ENCODE measurements around the gene MXI1.

MXI1 gene

DNA sequence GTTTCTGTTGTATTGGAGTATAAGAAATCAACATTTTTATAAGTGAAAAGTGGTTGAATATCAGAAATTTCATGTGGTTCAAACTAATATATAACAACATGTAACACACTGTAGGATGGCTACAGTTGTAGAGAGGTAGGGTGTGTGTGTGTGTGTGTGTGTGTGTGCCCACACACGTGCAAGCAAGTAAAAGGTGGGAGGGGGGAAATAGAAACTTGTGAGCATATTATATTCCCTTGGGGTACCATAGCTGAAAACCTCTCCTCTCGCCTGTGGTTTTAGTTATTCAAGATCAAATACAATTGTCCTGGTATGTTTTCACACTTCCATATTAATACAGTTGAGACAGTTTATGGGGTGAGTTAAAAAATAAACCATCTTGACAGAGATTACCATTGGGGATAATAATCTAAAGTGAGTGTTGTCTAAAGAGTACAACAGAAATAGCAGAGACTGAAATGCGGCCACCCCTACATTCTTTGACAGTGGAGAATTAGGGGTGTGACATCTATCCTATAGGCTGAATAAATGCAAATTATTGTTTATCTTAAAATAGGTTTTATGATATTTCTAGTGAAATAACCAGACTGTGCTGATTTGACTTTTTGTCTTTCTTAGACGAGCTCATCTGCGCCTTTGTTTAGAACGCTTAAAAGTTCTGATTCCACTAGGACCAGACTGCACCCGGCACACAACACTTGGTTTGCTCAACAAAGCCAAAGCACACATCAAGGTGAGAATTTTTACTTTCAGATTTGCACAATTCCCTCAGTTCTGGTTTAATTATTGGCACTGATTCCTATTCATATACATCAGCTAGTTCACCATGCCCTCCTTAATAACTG is 71.4 kb downstream of the MXI1 start:
- DNase-seq: no peak

DNA sequence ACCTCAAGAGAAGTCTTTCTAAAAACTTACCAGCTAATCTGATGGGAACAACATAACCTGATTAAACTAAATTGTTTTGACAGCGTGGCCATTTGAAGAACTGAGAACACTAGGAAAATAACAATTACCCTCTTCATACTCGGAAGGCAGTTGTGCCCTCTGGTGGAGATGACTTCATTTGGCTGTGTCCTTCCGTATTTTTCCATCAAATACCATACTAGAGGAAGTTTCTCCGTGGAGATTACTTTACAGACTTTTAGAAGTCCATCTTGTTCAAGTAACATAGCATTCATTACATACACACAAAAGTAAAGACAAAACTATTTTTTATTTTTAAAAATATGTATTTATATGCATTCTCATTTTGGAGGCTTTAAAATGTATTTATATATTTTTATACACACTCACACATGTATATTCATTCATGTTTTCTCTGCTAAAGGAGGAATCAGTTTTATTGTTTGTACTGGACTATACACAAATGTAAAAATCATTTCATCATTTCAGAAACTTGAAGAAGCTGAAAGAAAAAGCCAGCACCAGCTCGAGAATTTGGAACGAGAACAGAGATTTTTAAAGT is 72.1 kb downstream of the MXI1 start:
- DNase-seq: no peak

GRCh38 chr10:110284262-110284661 is 76.9 kb downstream of the MXI1 start:
- DNase-seq: no peak

DNA sequence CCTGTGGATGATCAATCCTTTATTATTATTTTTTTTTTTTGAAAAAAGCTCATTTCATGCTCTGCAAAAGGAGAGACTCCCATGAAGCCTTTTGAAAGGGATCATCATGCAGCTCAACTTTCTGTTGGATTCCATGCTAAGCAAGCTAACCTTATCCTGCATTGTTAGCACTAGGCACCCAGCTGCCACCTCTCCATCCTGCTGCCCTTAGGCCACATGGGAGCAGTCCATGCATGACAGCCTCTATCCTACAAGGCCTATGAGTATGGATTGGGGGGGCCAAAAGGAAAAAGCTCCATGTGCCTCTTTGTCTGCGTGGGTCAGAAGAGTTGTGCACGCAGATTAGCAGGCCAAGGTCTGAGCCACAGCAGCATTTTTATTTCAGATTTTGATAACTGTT is 78.1 kb downstream of the MXI1 start:
- no peak for DNase-seq

- no peak for DNase-seq
These were observed 79.4 kb downstream of the MXI1 start for GRCh38 chr10:110286841-110287240.

- no peak for DNase-seq
These were observed 89.6 kb downstream of the MXI1 start for GRCh38 chr10:110296966-110297365.

- DNase-seq: no peak
These were observed 93.1 kb downstream of the MXI1 start for GRCh38 chr10:110300486-110300986.

- DNase-seq: no peak
These were observed 96.3 kb downstream of the MXI1 start for GRCh38 chr10:110303681-110304080.

- DNase-seq: no peak
These were observed 97.0 kb downstream of the MXI1 start for GRCh38 chr10:110304394-110304779.

- peak; percentile 97 for DNase-seq
These were observed 97.5 kb downstream of the MXI1 start, which contains the start of gene SMNDC1 for GRCh38 chr10:110304780-110305421. Gene SMNDC1, minus strand, starts transcription at chr10:110304920. Its CDS starts 1,333 bp downstream, at chr10:110303587.

DNA sequence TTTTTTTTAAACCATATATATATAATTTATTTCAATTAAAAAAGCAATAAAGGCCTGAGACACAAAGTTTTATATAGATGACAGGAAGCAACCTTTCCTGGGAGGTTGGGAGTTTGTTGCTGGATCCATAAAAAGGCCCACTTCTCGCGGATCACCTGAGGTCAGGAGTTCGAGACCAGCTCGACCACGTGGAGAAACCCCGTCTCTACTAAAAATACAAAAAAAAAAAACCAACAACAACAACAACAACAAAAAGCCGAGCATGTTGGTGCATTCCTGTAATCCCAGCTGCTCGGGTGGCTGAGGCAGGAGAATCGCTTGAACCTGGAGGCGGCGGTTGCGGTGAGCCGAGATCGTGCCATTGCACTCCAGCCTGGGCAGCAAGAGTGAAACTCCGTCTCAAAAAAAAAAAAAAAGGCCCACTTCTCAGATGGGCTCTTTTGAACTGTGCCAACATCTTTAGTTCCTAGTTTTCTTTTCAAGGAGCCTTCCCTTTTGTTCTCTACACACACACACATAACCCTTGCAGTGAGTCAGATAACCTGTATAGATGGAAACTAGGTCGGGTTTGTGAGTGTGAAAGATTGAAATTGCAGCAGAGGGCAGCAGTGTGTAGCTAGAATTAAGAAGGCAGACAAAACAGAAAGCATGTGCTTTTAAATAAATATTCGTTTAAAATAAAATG is 98.5 kb downstream of the MXI1 start:
- peak; percentile 27 for DNase-seq

GRCh38 chr10:110306452-110306768 is 99.0 kb downstream of the MXI1 start:
- DNase-seq: no peak

DNA sequence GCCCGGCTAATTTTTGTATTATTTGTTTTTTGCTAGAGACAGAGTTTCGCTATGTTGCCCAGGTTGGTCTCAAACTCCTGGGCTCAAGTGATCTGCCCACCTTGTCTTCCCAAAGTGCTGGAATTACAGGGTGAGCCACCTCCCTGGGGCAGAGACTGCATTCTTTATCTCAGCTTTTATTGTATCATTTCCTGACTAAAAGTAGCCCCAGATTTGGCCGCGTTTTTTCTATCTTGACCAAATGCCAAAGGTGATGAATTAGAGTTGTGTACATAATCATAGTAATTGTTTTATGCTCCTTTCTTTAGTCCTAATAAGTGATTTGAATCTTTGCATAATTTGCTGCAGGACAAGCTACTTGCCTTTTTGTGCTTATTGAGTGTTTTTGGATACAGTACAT is 100.4 kb downstream of the MXI1 start:
- no peak for DNase-seq

- no peak for DNase-seq
These were observed 103.3 kb downstream of the MXI1 start for GRCh38 chr10:110310741-110311140.

GRCh38 chr10:110311357-110311949 is 104.0 kb downstream of the MXI1 start:
- peak; percentile 27 for DNase-seq

- no peak for DNase-seq
These were observed 104.8 kb downstream of the MXI1 start for GRCh38 chr10:110312206-110312605.

DNA sequence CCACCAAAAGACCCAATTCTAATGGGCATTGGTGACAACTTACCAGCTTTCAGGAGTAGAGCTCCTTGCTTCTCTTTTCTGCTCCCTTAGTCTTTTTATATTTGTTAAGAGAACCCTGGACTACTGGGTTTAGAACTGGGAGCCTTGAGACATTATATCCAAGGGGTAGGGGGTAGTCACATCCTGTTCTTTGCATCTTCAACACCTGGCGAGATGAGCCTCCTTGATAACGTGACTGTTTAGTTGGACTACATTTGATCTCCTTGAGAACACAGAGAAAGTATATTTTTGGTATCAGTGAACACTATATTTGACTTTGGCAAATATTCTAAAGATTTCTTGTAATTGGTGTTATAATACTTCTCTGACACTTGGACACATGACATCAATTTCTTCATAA is 106.3 kb downstream of the MXI1 start:
- no peak for DNase-seq

- no peak for DNase-seq
These were observed 110.8 kb downstream of the MXI1 start for GRCh38 chr10:110317866-110318850.

DNA sequence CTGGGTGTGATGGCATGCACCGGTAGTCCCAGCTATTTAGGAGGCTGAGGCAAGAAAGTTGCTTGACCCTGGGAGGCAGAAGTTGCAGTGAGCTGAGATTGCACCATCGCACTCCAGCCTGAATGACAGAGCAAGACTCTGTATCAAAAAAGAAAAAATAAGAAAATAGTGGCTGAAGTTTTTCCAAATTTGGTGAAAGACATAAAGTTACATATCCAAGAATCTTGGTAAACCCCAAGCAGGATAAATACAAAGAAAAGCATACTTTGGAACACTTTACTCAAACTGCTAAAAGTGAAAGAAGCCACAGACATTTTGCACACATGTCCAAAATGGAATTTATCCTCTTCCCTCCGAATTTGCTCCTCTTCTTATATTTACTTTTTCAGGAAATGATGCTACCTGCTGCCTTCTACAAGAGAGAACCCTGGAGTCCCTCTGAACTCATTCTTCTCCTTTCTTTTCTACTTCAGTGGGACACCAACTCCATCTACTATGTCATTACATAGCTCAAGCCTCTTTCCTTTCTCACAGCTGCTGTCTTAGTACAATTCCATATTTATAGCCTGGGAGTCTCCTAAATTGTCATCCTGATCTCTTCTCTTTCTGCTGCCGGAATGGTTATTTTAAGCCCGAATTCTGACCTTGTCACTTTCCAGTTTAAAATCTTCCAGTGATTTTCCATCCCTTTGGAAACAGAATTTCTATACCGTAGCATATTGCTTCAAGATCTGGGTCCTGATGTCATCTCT is 114.6 kb downstream of the MXI1 start:
- DNase-seq: no peak

- no peak for DNase-seq
These were observed 116.1 kb downstream of the MXI1 start for GRCh38 chr10:110323503-110323902.
